Testis (tissue), 3 donors: ENCODE data around the gene TRABD2B. TPM values are rescaled to one million over a fixed set of nuclear protein-coding genes. Genes with fewer than 3 reads are reported as not detected.

Experiments used
- DNase-seq: peaks from one replicate; pipeline ENCODE4 v3.0.0-alpha.2; 2019
- H3K27ac ChIP-seq, 2 donors: fragments of 200-600 bp; sonication (generic); one replicate each; pipeline ENCODE4 v1.5.1; 2019
- H3K27me3 ChIP-seq: fragments of 200-600 bp; sonication (generic); one replicate; pipeline ENCODE4 v1.5.1; 2019
- H3K36me3 ChIP-seq: fragments of 200-600 bp; sonication (generic); one replicate; pipeline ENCODE4 v1.5.1; 2017; ENCODE audit warnings: low read depth; ENCODE audit errors: missing control alignments
- H3K4me1 ChIP-seq: fragments of 200-600 bp; sonication (generic); one replicate; pipeline ENCODE4 v1.5.1; 2019
- H3K4me3 ChIP-seq, 2 donors: fragments of 200-600 bp; sonication (generic); one replicate each; pipeline ENCODE4 v1.5.1; 2017 to 2019
- H3K9me3 ChIP-seq: fragments of 200-600 bp; sonication (generic); one replicate; pipeline ENCODE4 v1.5.1; 2017
- POLR2A ChIP-seq: fragments of 450-650 bp; IDR thresholded peaks from one replicate; pipeline ENCODE4 v1.6.1; 2017; ENCODE audit warnings: antibody characterized with exemption, mild to moderate bottlenecking, moderate library complexity
- WGBS, 2 donors: methylation state at CpG; one replicate each; pipeline ENCODE4 v1.1.5; 2018; 5-methylcytosine and 5-hydroxymethylcytosine counted together
- intact Hi-C: fragments of 100-400 bp; cut with DNase I; formaldehyde crosslinking; loops from one replicate; pipeline ENCODE4 v1.15.1; 2023; ENCODE audit warnings: low total_unique reads
- polyA plus RNA-seq: library from polyadenylated mRNA; stranded (reverse); fragments of 350-450 nt; fragmentation: Illumina TruSeq; extraction: RNeasy Lipid Tissue Mini Kit (QIAGEN cat#74804); gene quantifications from one replicate; pipeline ENCODE4 v1.2.3, GENCODE V29; 2014; ENCODE audit warnings: low read depth, low replicate concordance; ENCODE audit not compliant: insufficient read depth
- total RNA-seq, 2 donors: library from RNA; depleted of rRNA; stranded (reverse); fragments of >200 nt; gene quantifications; one replicate each; pipeline ENCODE4 v1.2.3, GENCODE V29; 2016
- TF ChIP-seq, protein P1 (sequence below), 3 experiments: fragments of 450-650 bp in 2 of 3; fragments of 200-600 bp in 1 of 3; sonication (generic) in 1 of 3; IDR thresholded peaks; one replicate each; pipeline ENCODE4 v1.5.1; 2016 to 2019; ENCODE audit warnings: antibody characterized with exemption in 3 of 3, mild to moderate bottlenecking in 2 of 3, moderate library complexity in 1 of 3

Gene TRABD2B
- total and polyA plus RNA-seq, 3 donors from 2014 or later, result 1.9 to 2.7 (median 2.0) TPM

DNA sequence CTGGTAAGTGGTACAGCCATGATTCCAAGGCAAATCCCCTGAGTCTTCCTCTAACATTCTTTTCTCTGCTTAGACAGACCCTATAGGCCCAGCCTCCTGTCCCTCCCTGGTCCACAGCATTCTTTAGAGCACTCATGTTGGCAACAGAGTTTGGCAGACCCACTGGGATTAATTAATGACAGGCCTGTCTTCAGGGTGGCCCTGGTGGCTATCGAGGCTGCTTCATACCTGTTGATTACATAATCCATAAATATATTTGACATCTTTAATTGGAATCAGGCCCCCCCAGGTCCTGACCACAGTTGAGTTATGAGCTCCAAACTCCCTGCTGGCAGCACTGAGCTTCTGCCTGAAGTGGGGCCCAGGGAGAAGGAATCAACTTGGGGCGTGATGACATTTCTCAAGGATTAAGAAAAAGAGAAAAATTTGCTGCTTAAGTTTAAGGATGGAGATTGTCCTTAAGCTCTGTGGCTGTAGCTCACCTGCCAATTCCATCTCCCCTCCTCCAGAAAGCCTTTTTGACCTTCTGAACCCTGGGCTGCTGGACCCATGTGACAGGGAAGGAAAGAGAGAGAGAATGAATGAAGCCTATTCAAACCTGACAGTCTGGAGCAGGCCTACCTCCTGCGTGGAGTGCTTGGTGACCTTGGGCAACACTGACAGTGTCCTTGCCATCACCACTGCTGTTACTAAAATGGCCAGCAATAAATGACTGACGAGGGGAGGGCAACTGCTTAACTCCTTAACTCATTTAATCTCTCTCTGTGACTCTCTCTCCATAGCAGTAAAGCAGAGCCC lies 156.6 kb downstream of the TRABD2B start:
- Histone ChIP-seq H3K4me3 (no peak overlapping the region), H3K9me3 (no peaks in the 10 kb centered on the region), H3K27ac (no peak overlapping the region), H3K27me3 (no peaks in the 10 kb centered on the region), H3K36me3 (no peaks in the 10 kb centered on the region), H3K4me1 (peaks cover 27% of the 10 kb centered on the region)
- DNase-seq, result no peak
- WGBS, 2 donors, result 55 to 76% methylated on average over 4 of the region's 4 CpGs
- no peak for TF ChIP-seq POLR2A
- TF ChIP-seq, protein P1, sequence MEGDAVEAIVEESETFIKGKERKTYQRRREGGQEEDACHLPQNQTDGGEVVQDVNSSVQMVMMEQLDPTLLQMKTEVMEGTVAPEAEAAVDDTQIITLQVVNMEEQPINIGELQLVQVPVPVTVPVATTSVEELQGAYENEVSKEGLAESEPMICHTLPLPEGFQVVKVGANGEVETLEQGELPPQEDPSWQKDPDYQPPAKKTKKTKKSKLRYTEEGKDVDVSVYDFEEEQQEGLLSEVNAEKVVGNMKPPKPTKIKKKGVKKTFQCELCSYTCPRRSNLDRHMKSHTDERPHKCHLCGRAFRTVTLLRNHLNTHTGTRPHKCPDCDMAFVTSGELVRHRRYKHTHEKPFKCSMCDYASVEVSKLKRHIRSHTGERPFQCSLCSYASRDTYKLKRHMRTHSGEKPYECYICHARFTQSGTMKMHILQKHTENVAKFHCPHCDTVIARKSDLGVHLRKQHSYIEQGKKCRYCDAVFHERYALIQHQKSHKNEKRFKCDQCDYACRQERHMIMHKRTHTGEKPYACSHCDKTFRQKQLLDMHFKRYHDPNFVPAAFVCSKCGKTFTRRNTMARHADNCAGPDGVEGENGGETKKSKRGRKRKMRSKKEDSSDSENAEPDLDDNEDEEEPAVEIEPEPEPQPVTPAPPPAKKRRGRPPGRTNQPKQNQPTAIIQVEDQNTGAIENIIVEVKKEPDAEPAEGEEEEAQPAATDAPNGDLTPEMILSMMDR (IDR thresholded peaks at IDR 0.05), result no peak
- intact Hi-C loops, result no loop called here

DNA sequence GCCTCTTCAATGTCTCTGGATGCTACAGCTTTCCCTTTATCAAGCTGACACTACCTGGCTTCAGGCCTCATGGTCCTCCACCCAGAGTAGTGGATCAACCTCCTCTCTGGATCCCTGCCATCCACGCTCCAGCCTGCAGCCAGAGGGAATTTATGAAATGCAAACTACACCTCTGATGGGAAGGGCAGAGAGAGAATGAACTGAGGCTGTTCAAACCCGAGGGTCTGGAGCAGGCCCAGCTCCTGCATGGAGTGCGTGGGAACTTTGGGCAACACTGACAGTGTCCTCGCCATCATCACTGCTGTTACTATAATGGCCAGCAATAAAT lies 157.8 kb downstream of the TRABD2B start:
- intact Hi-C loops, result no loop called here
- 76 to 85% methylated on average over 4 of the region's 4 CpGs for WGBS, 2 donors

DNA sequence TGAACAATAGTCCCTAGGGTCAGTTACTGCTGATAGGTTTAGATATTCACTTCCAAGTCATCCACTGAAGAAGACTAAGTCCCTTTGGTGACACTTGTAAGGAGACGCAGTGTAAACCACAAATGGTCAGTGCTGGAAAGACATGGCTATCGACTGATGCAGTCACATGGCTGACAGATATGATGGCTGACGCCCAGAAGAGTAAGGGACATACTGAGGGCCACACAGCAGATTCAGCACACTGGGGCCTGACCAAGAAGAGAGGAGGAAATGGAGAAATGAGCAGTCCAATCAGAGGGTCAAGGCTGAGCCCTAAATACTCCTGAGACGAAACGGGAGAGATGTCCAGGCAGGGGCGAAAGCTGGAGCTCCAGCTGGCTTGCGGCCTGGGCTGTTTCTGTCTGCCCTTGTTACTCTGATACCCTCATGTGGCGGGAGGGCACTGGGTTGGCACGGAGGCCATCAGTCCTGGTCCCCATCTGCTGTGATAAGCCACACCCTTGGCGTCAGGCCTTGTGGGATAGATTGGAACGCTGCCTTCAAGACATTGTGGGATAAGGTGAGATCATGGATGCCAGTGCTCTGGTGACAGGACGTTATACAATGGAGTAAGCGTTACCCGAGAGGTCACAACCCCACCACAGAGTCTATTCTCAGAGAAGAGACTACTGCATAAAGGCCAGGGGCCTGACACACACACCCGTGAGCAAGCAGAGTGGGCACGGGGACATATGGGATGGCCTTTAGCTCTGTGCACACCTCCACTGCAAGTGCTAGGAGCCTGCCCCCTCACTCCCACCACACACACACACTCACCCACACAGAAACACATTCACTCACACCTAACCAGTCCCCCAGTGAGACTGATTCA lies 158.4 kb downstream of the TRABD2B start:
- TF ChIP-seq, protein P1 (IDR thresholded peaks at IDR 0.05), result no peak
- no peak for TF ChIP-seq POLR2A
- peaks cover 27% of the 10 kb centered on the region for H3K4me1 ChIP-seq
- H3K36me3 ChIP-seq, result no peaks in the 10 kb centered on the region
- DNase-seq, result no peak
- H3K27ac ChIP-seq, result no peak overlapping the region
- no peaks in the 10 kb centered on the region for H3K9me3 ChIP-seq
- H3K27me3 ChIP-seq, result no peaks in the 10 kb centered on the region
- intact Hi-C loops, result no loop called here
- no peak overlapping the region for H3K4me3 ChIP-seq
- WGBS, 2 donors, result 82% methylated on average over 16 of the region's 16 CpGs

More for the DNA sequence above, 157.8 kb downstream of the TRABD2B start:
- Histone ChIP-seq H3K36me3 (no peaks in the 10 kb centered on the region), H3K4me3 (no peak overlapping the region), H3K9me3 (no peaks in the 10 kb centered on the region), H3K27ac (no peak overlapping the region), H3K4me1 (peaks cover 27% of the 10 kb centered on the region), H3K27me3 (no peaks in the 10 kb centered on the region)
- TF ChIP-seq, protein P1 (IDR thresholded peaks at IDR 0.05), result no peak
- no peak for TF ChIP-seq POLR2A
- no peak for DNase-seq

DNA sequence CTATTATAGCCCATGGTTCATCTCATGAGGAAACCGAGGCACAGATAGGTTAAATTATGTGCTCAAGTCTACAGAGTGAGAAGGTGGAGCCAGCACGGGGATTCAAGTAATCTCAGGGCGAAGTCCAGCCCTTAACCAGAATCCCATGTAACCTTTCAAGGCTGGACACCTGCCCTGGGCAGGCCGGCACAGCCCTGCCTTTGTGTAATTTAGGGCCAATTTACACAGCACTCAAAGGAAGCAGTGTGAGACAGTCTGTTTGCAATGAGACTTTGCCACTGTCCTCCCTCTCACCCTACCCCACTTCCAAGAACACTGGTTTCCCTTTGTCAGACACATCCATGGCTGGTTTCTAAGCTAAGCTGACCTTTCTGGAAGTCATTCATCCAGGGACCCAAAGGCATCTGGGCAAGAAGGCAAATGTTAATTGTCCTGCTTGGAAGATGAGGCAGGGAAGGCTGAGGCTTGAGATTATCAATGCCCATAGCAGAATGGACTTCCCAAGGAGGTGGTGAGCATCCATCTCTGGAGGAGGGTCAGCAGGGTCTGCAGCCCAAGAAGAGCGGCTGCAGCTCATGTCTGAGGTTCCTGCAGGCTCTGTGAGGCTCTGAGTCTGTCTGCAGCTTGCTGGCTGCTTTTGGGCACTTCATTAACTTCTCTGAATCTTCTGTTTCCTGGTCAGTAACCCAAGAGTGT lies 159.2 kb downstream of the TRABD2B start:
- DNase-seq, result no peak
- TF ChIP-seq, protein P1 (IDR thresholded peaks at IDR 0.05), result no peak
- TF ChIP-seq POLR2A, result no peak
- no peaks in the 10 kb centered on the region for H3K9me3 ChIP-seq
- intact Hi-C loops, result no loop called here
- peaks cover 27% of the 10 kb centered on the region for H3K4me1 ChIP-seq
- WGBS, 2 donors, result 65 to 86% methylated on average over 5 of the region's 5 CpGs
- H3K27ac ChIP-seq, result no peak overlapping the region
- no peaks in the 10 kb centered on the region for H3K27me3 ChIP-seq
- H3K36me3 ChIP-seq, result no peaks in the 10 kb centered on the region
- H3K4me3 ChIP-seq, result no peak overlapping the region
